ENCODE measurements around the gene C21orf91.

The C21orf91 gene

DNA sequence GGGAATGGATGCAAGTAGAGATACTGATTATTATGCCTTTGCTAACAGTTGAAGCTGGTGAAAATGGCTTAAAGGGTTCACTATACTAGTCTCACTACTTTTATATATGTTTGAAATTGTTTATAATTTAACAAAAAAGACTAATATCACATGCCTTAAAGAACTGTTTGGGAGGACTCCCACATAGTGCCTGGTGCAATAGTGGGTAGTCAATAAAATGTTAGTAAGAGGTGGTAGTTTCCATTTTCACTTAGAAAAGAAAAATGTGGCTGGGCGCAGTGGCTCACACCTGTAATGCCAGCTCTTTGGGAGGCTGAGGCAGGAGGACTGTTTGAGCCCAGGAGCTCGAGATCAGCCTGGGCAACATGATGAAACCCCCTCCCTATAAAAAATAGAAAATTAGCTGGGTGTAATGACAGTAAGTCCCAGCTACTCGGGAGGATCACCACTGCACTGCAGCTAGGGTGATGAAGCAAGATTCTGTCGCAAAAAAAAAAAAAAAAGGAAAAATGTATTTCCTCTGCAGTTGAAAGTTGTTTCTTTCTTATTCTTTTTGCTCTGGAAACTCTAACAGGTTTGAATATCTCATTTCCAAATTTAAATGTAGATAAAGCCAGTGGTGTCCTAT is 24.5 kb downstream of the C21orf91 start:
- no peak for TF ChIP-seq CTCF (IDR thresholded peaks at IDR 0.05)
- Histone ChIP-seq H3K4me3 (peak overlapping the region; percentile 62), H3K27ac (no peak overlapping the region)
- no peak for DNase-seq (ENCODE audit: low spot score)

DNA sequence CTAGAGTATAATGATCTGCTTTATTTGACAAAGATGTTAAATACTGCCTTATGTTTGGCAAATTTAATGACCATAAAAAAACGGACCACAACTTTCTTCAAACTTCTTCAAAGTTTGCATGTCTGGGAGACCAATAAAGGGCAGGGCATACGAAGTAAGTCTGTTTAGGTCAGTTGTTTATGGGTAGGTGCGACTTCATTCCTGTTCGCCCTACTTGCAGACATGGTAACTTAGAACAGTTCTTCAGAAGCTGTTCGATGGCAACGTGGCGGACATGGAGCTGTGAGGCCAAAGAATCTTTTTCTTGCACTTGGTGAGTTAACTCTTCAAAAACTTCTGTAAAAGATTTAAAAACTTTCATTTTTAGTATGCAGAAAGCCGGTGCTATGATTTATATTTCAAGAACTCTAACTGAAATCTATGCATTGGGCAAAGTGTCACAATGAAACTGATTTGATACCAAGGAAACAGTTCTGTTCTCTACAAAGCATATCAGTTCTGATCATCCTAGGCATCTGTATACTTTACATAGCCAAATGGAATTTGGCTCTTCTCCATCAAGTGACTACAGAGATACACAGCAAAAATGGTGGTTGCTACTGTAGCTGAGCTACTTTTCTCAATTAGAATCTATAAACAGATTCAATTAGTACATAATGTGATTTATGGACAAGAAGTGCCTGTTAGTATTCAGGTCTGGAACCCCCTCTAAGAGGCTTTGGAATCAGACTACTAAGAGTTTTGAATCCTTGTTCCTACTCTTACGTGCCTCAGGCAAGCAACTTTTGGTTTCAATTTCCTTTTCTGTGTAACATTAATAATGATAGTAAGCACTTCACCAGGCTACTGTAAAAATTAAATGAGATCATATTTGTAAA is 25.7 kb downstream of the C21orf91 start:
- DNase-seq (ENCODE audit: low spot score), result no peak
- peak overlapping the region in 1 of 2 donors; percentile 41 for H3K27ac ChIP-seq
- no peak for TF ChIP-seq CTCF (IDR thresholded peaks at IDR 0.05)
- peak overlapping the region; percentile 62 for H3K4me3 ChIP-seq

- Histone ChIP-seq H3K4me3 (no peak overlapping the region), H3K27ac (no peak overlapping the region)
- TF ChIP-seq CTCF (IDR thresholded peaks at IDR 0.05), result no peak
- DNase-seq (ENCODE audit: low spot score), result no peak
Observed at GRCh38 chr21:17789656-17790055, 29.5 kb downstream of the C21orf91 start.

DNA sequence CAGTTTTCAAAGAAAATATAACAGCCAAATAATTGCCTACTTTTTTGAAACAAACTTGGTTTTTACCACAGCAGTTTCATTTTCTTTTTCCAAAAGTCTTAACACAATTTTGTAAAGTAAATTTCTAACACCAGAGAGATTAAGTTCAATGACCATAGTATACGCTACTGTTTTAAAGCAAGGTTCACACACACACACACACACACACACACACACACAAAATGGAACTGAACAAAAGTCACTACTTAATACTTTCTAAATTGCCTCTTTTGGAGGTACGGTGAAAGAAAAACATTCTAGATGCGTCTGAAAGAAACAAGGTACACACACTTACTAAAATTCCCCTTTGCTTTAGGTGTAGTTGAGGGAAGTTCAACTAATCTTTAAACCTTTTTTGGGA is 30.1 kb downstream of the C21orf91 start:
- TF ChIP-seq CTCF (IDR thresholded peaks at IDR 0.05), result no peak
- no peak overlapping the region for H3K27ac ChIP-seq

DNA sequence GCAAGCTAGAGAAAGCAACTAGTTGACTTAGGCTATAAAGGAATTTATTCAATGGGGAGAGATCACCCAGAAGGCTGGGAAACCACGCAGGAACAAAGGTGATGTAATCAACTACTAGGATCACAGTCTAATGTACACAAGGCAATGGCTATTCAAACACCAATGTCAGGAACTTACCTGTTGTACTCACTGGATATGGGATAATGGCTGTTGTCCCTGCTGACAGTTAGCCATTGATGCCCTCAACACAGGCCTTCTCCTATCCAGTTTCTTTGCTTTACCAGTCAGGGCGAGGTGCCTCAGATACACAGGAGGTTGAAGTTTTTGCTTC is 32.3 kb downstream of the C21orf91 start:
- no peak overlapping the region for H3K4me3 ChIP-seq
- no peak for DNase-seq (ENCODE audit: low spot score)
- H3K27ac ChIP-seq, result no peak overlapping the region
- no peak for TF ChIP-seq CTCF (IDR thresholded peaks at IDR 0.05)

More for the DNA sequence above, 30.1 kb downstream of the C21orf91 start:
- no peak overlapping the region for H3K4me3 ChIP-seq
- DNase-seq (ENCODE audit: low spot score), result no peak

- H3K27ac ChIP-seq, result no peak overlapping the region
- no peak overlapping the region for H3K4me3 ChIP-seq
- DNase-seq (ENCODE audit: low spot score), result no peak
- TF ChIP-seq CTCF (IDR thresholded peaks at IDR 0.05), result no peak
Observed at GRCh38 chr21:17786071-17786850, 32.9 kb downstream of the C21orf91 start.
